Kidney (tissue), 14 donors: ENCODE data around the gene BAX. TPM values are rescaled to one million over a fixed set of nuclear protein-coding genes. Genes with fewer than 3 reads are reported as not detected.

Source experiments
- DNase-seq, 5 donors: peaks; one replicate each; pipeline ENCODE4 v3.0.0-alpha.2; 2013 to 2020
- FAIRE-seq: peaks from 2 replicates; lab custom pipeline; 2012; peaks lifted over from hg19 to GRCh38; lab: Jason Lieb, UNC
- H3K27ac ChIP-seq, 2 donors: one replicate each; pipeline ENCODE4 v1.7.0; 2013; ENCODE audit warnings: low read depth in 2 of 2, low read length in 2 of 2, inconsistent platforms in 1 of 2
- H3K27me3 ChIP-seq: one replicate; pipeline ENCODE4 v1.7.1; 2013; ENCODE audit warnings: low read length, inconsistent platforms; ENCODE audit not compliant: control insufficient read depth, insufficient read depth
- H3K36me3 ChIP-seq, 3 donors: one replicate each; pipeline versions ENCODE4 v1.7.0 to v1.7.1; 2013; ENCODE audit warnings: low read length in 3 of 3, control low read depth in 1 of 3, inconsistent platforms in 1 of 3; ENCODE audit not compliant: insufficient read depth in 3 of 3, control insufficient read depth in 2 of 3
- H3K4me1 ChIP-seq, 3 donors: one replicate each; pipeline versions ENCODE4 v1.7.0 to v1.7.1; 2013; ENCODE audit warnings: low read length in 3 of 3, inconsistent platforms in 1 of 3, low read depth in 1 of 3; ENCODE audit not compliant: control insufficient read depth in 2 of 3, insufficient read depth in 2 of 3
- H3K4me3 ChIP-seq, 3 donors: one replicate each; pipeline versions ENCODE4 v1.7.0 to v1.8.1; 2013; ENCODE audit warnings: low read length in 3 of 3, control low read depth in 1 of 3, inconsistent platforms in 1 of 3
- H3K9ac ChIP-seq, 3 donors: one replicate each; pipeline versions ENCODE4 v1.7.0 to v1.7.1; 2013; ENCODE audit warnings: low read length in 3 of 3, control low read depth in 1 of 3, inconsistent platforms in 1 of 3
- H3K9me3 ChIP-seq, 3 donors: one replicate each; pipeline versions ENCODE4 v1.7.0 to v1.7.1; 2013; ENCODE audit warnings: low read length in 3 of 3, control low read depth in 1 of 3, inconsistent platforms in 1 of 3; ENCODE audit not compliant: control insufficient read depth in 2 of 3, insufficient read depth in 1 of 3
- CTCF ChIP-seq: IDR thresholded peaks from 3 replicates; pipeline ENCODE4 v1.5.1; 2012; ENCODE audit warnings: mild to moderate bottlenecking, moderate library complexity, borderline replicate concordance; ENCODE audit not compliant: insufficient read depth; ENCODE audit errors: extremely low read depth
- intact Hi-C: fragments of 100-400 bp; cut with DNase I; formaldehyde crosslinking; loops from one replicate; pipeline ENCODE4 v1.11.1; 2022
- polyA plus RNA-seq: library from polyadenylated mRNA; stranded (reverse); fragments of 350-450 nt; fragmentation: Illumina TruSeq; extraction: RNeasy Lipid Tissue Mini Kit (QIAGEN cat#74804); gene quantifications from one replicate; pipeline ENCODE4 v1.2.3, GENCODE V29; 2014; ENCODE audit warnings: low read depth, low replicate concordance; ENCODE audit not compliant: insufficient read depth
- total RNA-seq: library from RNA; stranded (reverse); fragmentation: NEBNext Ultra II Directional; extraction: Animal tissue kit (Norgen Biotek cat#: 25700); gene quantifications from one replicate; pipeline ENCODE4 v1.2.1, GENCODE V29; 2021
- donor health status: control.
- donor health status: control.
- donor health status: control.
- donor health status: control.
- donor health status: control.
- donor health status: DM: yes; HTN: yes; CAD: no.
- donor health status: Normal renal cell carcinoma (clear cell type).

The BAX gene
- total and polyA plus RNA-seq, 2 donors from 2014 or later = 76.7 to 141 TPM

GRCh38 chr19:48935864-48936263 lies 18.8 kb upstream of the BAX start:
- Histone ChIP-seq H3K36me3 (no peaks in the 10 kb centered on the region), H3K27ac (no peak overlapping the region), H3K9me3 (peaks cover 0 to under 1% (median 0%) of the 10 kb centered on the region in 3 donors), H3K27me3 (no peaks in the 10 kb centered on the region), H3K9ac (no peak overlapping the region), H3K4me1 (peaks cover 0 to 5% (median 0%) of the 10 kb centered on the region in 3 donors), H3K4me3 (no peak overlapping the region)
- TF ChIP-seq CTCF = no peak
- intact Hi-C loops = no loop called here
- DNase-seq (peak in 2 of 5 donors; percentile 57 to 75), FAIRE-seq (no peak)

GRCh38 chr19:48938256-48938655 lies 16.4 kb upstream of the BAX start:
- Histone ChIP-seq H3K9me3 (peaks cover 0 to 4% (median 0%) of the 10 kb centered on the region in 3 donors), H3K4me1 (peaks cover 0 to 5% (median 0%) of the 10 kb centered on the region in 3 donors), H3K9ac (no peak overlapping the region), H3K4me3 (no peak overlapping the region), H3K27ac (no peak overlapping the region), H3K27me3 (no peaks in the 10 kb centered on the region), H3K36me3 (peaks cover 0 to 2% (median 0%) of the 10 kb centered on the region in 3 donors)
- no peak for TF ChIP-seq CTCF
- no peak for FAIRE-seq
- intact Hi-C loops = no loop called here
- peak in 1 of 5 donors; percentile 35 for DNase-seq

- Histone ChIP-seq H3K9ac (no peak overlapping the region), H3K9me3 (peaks cover 0 to 4% (median 0%) of the 10 kb centered on the region in 3 donors), H3K27ac (no peak overlapping the region), H3K4me3 (no peak overlapping the region), H3K27me3 (no peaks in the 10 kb centered on the region), H3K4me1 (no peaks in the 10 kb centered on the region), H3K36me3 (peaks cover 0 to 2% (median 0%) of the 10 kb centered on the region in 3 donors)
- DNase-seq = peak in 1 of 5 donors; percentile 27
- TF ChIP-seq CTCF = no peak
- FAIRE-seq = no peak
- intact Hi-C loops = no loop called here
Measured at GRCh38 chr19:48940902-48941301, 13.8 kb upstream of the BAX start.

GRCh38 chr19:48943081-48943480 lies 11.6 kb upstream of the BAX start:
- Histone ChIP-seq H3K36me3 (peaks cover 0 to 2% (median 0%) of the 10 kb centered on the region in 3 donors), H3K27ac (no peak overlapping the region), H3K27me3 (no peaks in the 10 kb centered on the region), H3K4me3 (no peak overlapping the region), H3K9ac (no peak overlapping the region), H3K9me3 (peaks cover 0 to 4% (median 0%) of the 10 kb centered on the region in 3 donors), H3K4me1 (no peaks in the 10 kb centered on the region)
- DNase-seq = no peak
- intact Hi-C loops = no loop called here
- TF ChIP-seq CTCF = no peak
- FAIRE-seq = no peak
